K562 (cell line): ENCODE data around the gene SPINK4. TPM values are rescaled to one million over a fixed set of nuclear protein-coding genes. Genes with fewer than 3 reads are reported as not detected.

Source experiments
- ATAC-seq: fragments of 200-7000 bp; cut with Tn5 transposase; 3 replicates; pipeline ENCODE4 v1.9.1; 2020; ENCODE audit warnings: moderate library complexity
- BruUV-seq: library from RNA; stranded (reverse); fragments of 400-500 nt; replicated peaks from 2 replicates; lab custom pipeline; 2021; lab: Mats Ljungman, UMichigan
- CTCF ChIA-PET: fragments of 300-600 bp; formaldehyde crosslinking; extraction: SDS; loops from one replicate; lab custom pipeline; 2021; ENCODE audit warnings: low intra/inter-chr PET ratio; lab: Yijun Ruan, JAX
- POLR2A ChIA-PET: fragments of 300-600, 350-650 bp; sonication (Branson Sonifier 250); formaldehyde crosslinking; extraction: SDS; loops from one replicate; lab custom pipeline; 2021; ENCODE audit warnings: antibody characterized with exemption, inconsistent platforms; lab: Yijun Ruan, JAX
- DNase-seq, 4 experiments: peaks; one replicate each; pipeline versions ENCODE4 v3.0.0 to v3.0.0-alpha.2; 2011 to 2018; ENCODE audit warnings: low spot score in 3 of 4, mixed read lengths in 3 of 4; ENCODE audit errors: extremely low read depth in 1 of 4
- FAIRE-seq: peaks from 2 replicates; lab custom pipeline; 2011; peaks lifted over from hg19 to GRCh38; lab: Jason Lieb, UNC
- H2AFZ ChIP-seq: 2 replicates; pipeline ENCODE4 v1.6.0; 2011; ENCODE audit warnings: low read depth, low read length, control low read depth, inconsistent platforms
- H3K27ac ChIP-seq: fragments of 200-600 bp; 3 replicates; pipeline ENCODE4 v1.8.0; 2011; ENCODE audit warnings: low read depth, mild to moderate bottlenecking, control low read depth, inconsistent platforms, low read length, moderate library complexity, mixed read lengths; ENCODE audit errors: extremely low read depth
- H3K27me3 ChIP-seq, 2 experiments: fragments of 300-600 bp in 1 of 2; 2 replicates in 1 of 2; 3 replicates in 1 of 2; pipeline versions ENCODE4 v1.6.0 to v1.8.0; 2011; ENCODE audit warnings: inconsistent platforms in 2 of 2, low read length in 2 of 2, mild to moderate bottlenecking in 1 of 2, mixed read lengths in 1 of 2, moderate library complexity in 1 of 2; ENCODE audit not compliant: control insufficient read depth in 2 of 2, insufficient read depth in 2 of 2
- H3K36me3 ChIP-seq: fragments of 300-600 bp; 3 replicates; pipeline ENCODE4 v1.8.0; 2011; ENCODE audit warnings: mild to moderate bottlenecking, low read length, inconsistent platforms; ENCODE audit not compliant: control insufficient read depth, insufficient read depth
- H3K4me1 ChIP-seq, 2 experiments: fragments of 200-600 bp in 1 of 2; replicated peaks in 1 of 2; 2 replicates in 1 of 2; 3 replicates in 1 of 2; pipeline versions ENCODE4 v1.5.1 to v1.8.0; 2011; ENCODE audit warnings: inconsistent platforms in 2 of 2, low read length in 2 of 2, mild to moderate bottlenecking in 1 of 2, mixed read lengths in 1 of 2, moderate library complexity in 1 of 2; ENCODE audit not compliant: control insufficient read depth in 2 of 2, insufficient read depth in 2 of 2
- H3K4me2 ChIP-seq: 2 replicates; pipeline ENCODE4 v1.6.1; 2011; ENCODE audit warnings: low read length, control low read depth, inconsistent platforms, mixed read lengths; ENCODE audit not compliant: insufficient read depth
- H3K4me3 ChIP-seq: fragments of 200-600 bp; sonication (generic), shearing (Covaris generic); 2 replicates; pipeline ENCODE4 v1.5.1; 2016; ENCODE audit warnings: control low read depth, inconsistent platforms
- H3K79me2 ChIP-seq: fragments of 200-600 bp; 3 replicates; pipeline ENCODE4 v1.8.0; 2011; ENCODE audit warnings: low read length, inconsistent platforms; ENCODE audit not compliant: control insufficient read depth, insufficient read depth
- H3K9ac ChIP-seq, 2 experiments: 2 replicates each; pipeline versions ENCODE4 v1.6.0 to v1.6.1; 2011; ENCODE audit warnings: low read depth in 2 of 2, low read length in 2 of 2, control low read depth in 1 of 2, inconsistent platforms in 1 of 2, mild to moderate bottlenecking in 1 of 2, mixed read lengths in 1 of 2; ENCODE audit not compliant: insufficient read depth in 1 of 2
- H3K9me1 ChIP-seq: one replicate; pipeline ENCODE4 v1.6.0; 2011; ENCODE audit warnings: inconsistent platforms, mild to moderate bottlenecking, low read length, moderate library complexity; ENCODE audit not compliant: control insufficient read depth, insufficient read depth
- H3K9me3 ChIP-seq: replicated peaks from 2 replicates; pipeline ENCODE4 v1.5.1; 2011; ENCODE audit warnings: low read depth, low read length, inconsistent platforms; ENCODE audit not compliant: control insufficient read depth, insufficient read depth
- H4K20me1 ChIP-seq: replicated peaks from 2 replicates; pipeline ENCODE4 v1.6.1; 2011; ENCODE audit warnings: low read length, inconsistent platforms, mixed read lengths; ENCODE audit not compliant: control insufficient read depth, insufficient read depth
- WGBS: fragments of 100-300 bp; shearing (Covaris generic); methylation state at CpG from one replicate; pipeline ENCODE4 v1.1.6; 2016; ENCODE audit warnings: low coverage, mixed read lengths; ENCODE audit not compliant: insufficient coverage; ENCODE audit errors: missing lambda C conversion rate; 5-methylcytosine and 5-hydroxymethylcytosine counted together
- in situ Hi-C: fragments of 300-500 bp; cut with MboI; formaldehyde crosslinking; loops from 4 replicates; pipeline ENCODE4 v1.15.0; 2018; ENCODE audit warnings: inconsistent platforms, mixed read lengths
- intact Hi-C: fragments of 100-400 bp; cut with micrococcal nuclease; formaldehyde crosslinking; loops from 2 replicates; pipeline ENCODE4 v1.14.2; 2022
- polyA plus RNA-seq, 8 experiments: library from polyadenylated mRNA; depleted of rRNA in 4 of 8; stranded (reverse) in 5 of 8; unstranded in 3 of 8; fragments of >200 nt; fragmentation: Nextera tagmentation in 2 of 8; fragmentation: Illumina TruSeq in 1 of 8; extraction: Ambion mirVana in 2 of 8; extraction: Trizol in 1 of 8; gene quantifications; 2 replicates each; pipeline versions ENCODE4 v1.2.1 to v1.2.3, GENCODE V29; 2011 to 2014; ENCODE audit warnings: inconsistent platforms in 1 of 8, missing spikeins in 1 of 8
- total RNA-seq, 7 experiments: library from RNA; depleted of rRNA in 6 of 7; stranded (reverse); fragments of >200 nt in 6 of 7; fragmentation: Illumina TruSeq in 2 of 7; extraction: Trizol in 2 of 7; gene quantifications; 2 replicates each; pipeline versions ENCODE4 v1.2.1 to v1.2.3, GENCODE V29; 2011 to 2021; ENCODE audit warnings: low replicate concordance in 1 of 7
- TF ChIP-seq, protein P1 (sequence below): fragments of 250-450 bp; sonication (Bioruptor Pico); IDR thresholded peaks from 2 replicates; pipeline ENCODE4 v1.8.0; 2021; ENCODE audit warnings: mild to moderate bottlenecking, moderate library complexity
- TF ChIP-seq, protein P2 (sequence below): fragments of 250-450 bp; sonication (Bioruptor Pico); IDR thresholded peaks from 2 replicates; pipeline ENCODE4 v1.4.0; 2020
- TF ChIP-seq, protein P3 (sequence below), 2 experiments: fragments of 450-650 bp; IDR thresholded peaks; 2 replicates each; pipeline ENCODE4 v1.6.1; 2016; ENCODE audit warnings: mild to moderate bottlenecking in 2 of 2, borderline replicate concordance in 1 of 2, low read depth in 1 of 2, moderate library complexity in 1 of 2

The SPINK4 gene
- total and polyA plus RNA-seq, 9 of the 15 experiments (the other 6 are each of a cell fraction or from before 2014, with no cell fraction given): 0.74 to 5.5 (median 2.1) TPM; not detected in 2

DNA sequence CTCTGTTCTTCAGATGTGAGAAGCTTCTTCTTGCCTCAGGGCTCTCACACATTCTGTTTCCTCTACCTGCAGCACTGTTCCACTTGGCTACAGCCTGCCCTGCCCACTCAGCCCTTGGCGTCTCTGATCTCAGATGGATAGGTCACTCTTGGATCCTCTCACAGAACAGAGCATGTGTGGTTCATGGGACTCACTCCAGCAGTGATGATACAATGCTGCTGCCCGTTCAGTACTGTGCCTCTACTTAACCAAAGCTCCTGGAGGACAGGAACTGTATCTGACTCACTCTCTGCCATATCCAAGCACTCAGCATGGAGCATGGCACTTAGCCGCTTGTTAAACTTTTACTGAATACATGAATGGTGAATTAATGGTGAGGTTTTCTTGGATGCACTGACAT is 3.4 kb upstream of the SPINK4 start:
- no peak for ATAC-seq
- intact Hi-C loops: no loop called here
- Histone ChIP-seq H3K27ac (no peak overlapping the region), H4K20me1 (no peaks in the 10 kb centered on the region), H3K79me2 (no peaks in the 10 kb centered on the region), H3K9ac (no peak overlapping the region), H3K4me1 (peaks cover 17 to 20% of the 10 kb centered on the region in 2 experiments; a peak in 4 of 5 replicates), H3K4me2 (no peak overlapping the region), H3K27me3 (no peaks in the 10 kb centered on the region), H2AFZ (no peak overlapping the region), H3K4me3 (no peak overlapping the region), H3K9me3 (no peaks in the 10 kb centered on the region), H3K36me3 (no peaks in the 10 kb centered on the region), H3K9me1 (no peaks in the 10 kb centered on the region)
- ChIA-PET POLR2A (interaction anchor here (1.7 kb wide), 1 partner anchor 10 kb away, joined by 4 read pairs; no protein-coding TSS in a partner anchor), CTCF (no interaction called here)
- 53% methylated on average over 3 of the region's 3 CpGs for WGBS
- BruUV-seq: no TSS peak
- in situ Hi-C loops: loop anchor here (10.0 to 25.0 kb wide), 3 partner anchors 132 to 849 kb away; partner anchors contain the start of genes ACO1, NDUFB6, SMIM27 and TOPORS
- TF ChIP-seq, protein P1, sequence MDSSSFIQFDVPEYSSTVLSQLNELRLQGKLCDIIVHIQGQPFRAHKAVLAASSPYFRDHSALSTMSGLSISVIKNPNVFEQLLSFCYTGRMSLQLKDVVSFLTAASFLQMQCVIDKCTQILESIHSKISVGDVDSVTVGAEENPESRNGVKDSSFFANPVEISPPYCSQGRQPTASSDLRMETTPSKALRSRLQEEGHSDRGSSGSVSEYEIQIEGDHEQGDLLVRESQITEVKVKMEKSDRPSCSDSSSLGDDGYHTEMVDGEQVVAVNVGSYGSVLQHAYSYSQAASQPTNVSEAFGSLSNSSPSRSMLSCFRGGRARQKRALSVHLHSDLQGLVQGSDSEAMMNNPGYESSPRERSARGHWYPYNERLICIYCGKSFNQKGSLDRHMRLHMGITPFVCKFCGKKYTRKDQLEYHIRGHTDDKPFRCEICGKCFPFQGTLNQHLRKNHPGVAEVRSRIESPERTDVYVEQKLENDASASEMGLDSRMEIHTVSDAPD (CRISPR knock-in tag): no peak
- TF ChIP-seq, protein P2, sequence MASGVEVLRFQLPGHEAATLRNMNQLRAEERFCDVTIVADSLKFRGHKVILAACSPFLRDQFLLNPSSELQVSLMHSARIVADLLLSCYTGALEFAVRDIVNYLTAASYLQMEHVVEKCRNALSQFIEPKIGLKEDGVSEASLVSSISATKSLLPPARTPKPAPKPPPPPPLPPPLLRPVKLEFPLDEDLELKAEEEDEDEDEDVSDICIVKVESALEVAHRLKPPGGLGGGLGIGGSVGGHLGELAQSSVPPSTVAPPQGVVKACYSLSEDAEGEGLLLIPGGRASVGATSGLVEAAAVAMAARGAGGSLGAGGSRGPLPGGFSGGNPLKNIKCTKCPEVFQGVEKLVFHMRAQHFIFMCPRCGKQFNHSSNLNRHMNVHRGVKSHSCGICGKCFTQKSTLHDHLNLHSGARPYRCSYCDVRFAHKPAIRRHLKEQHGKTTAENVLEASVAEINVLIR (CRISPR knock-in tag): no peak
- TF ChIP-seq, protein P3, sequence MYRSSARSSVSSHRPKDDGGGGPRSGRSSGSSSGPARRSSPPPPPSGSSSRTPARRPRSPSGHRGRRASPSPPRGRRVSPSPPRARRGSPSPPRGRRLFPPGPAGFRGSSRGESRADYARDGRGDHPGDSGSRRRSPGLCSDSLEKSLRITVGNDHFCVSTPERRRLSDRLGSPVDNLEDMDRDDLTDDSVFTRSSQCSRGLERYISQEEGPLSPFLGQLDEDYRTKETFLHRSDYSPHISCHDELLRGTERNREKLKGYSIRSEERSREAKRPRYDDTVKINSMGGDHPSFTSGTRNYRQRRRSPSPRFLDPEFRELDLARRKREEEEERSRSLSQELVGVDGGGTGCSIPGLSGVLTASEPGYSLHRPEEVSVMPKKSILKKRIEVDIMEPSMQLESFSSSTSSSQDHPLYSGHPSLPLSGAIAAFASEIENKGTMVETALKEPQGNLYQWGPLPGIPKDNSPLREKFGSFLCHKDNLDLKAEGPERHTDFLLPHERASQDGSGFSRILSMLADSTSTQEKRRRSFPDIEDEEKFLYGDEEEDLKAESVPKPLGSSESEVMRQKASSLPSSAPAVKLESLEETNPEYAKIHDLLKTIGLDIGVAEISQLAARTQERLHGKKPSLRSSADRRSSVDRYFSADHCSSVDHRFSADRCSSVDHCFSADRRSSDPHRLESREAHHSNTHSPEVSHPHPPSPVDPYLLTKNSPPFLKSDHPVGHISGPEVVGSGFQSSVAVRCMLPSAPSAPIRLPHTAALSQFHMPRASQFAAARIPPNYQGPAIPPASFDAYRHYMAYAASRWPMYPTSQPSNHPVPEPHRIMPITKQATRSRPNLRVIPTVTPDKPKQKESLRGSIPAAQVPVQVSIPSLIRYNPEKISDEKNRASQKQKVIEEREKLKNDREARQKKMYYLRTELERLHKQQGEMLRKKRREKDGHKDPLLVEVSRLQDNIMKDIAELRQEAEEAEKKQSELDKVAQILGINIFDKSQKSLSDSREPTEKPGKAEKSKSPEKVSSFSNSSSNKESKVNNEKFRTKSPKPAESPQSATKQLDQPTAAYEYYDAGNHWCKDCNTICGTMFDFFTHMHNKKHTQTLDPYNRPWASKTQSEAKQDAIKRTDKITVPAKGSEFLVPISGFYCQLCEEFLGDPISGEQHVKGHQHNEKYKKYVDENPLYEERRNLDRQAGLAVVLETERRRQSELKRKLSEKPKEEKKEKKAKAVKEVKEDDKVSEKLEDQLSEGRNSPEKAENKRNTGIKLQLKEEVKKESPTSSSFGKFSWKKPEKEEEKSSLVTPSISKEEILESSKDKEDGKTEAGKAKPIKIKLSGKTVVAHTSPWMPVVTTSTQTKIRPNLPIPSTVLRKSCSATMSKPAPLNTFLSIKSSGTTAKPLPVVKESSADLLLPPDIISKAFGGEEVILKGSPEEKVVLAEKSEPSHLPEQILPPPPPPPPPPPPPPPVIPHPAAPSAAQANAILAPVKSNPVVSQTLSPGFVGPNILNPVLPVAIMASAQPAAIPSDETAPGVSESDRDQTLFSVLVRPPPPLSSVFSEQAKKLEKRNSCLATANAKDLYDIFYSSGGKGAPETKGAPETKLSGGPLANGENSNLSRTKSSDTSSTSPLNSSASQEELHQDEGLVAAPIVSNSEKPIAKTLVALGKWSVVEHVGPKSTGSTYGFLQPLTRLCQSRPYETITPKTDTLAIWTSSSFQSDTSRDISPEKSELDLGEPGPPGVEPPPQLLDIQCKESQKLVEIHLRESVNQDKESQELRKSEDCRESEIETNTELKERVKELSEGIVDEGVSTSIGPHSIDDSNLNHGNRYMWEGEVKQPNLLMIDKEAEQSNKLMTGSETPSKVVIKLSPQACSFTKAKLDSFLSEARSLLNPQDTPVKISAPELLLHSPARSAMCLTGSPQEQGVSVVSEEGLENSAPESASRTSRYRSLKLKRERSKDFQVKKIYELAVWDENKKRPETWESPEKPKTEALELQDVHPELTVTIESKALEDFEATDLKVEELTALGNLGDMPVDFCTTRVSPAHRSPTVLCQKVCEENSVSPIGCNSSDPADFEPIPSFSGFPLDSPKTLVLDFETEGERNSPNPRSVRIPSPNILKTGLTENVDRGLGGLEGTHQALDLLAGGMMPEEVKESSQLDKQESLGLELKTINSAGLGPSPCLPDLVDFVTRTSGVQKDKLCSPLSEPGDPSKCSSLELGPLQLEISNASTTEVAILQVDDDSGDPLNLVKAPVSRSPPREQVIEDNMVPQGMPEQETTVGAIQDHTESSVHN (IDR thresholded peaks at IDR 0.05; ENCODE audit: borderline replicate concordance in 1 of 2, low read depth in 1 of 2): no peak
- DNase-seq: no peak
- peak; percentile 37 for FAIRE-seq
